Measurements from ENCODE around the gene DENND10. TPM values are rescaled to one million over a fixed set of nuclear protein-coding genes. Genes with fewer than 3 reads are reported as not detected.
"Not testable (repeated sequence)": the region's sequence is repeated elsewhere in the genome, so short reads cannot be mapped to it uniquely, and the experiment has no call there.

Gene DENND10
- total RNA-seq, 1 donor from 2014 or later = 112 TPM

- peak; percentile 31 for DNase-seq (ENCODE audit: low spot score)
- Histone ChIP-seq H3K27ac (no peak overlapping the region), H3K36me3 (no peaks in the 10 kb centered on the region), H2AFZ (replicated peaks) (no peak overlapping the region), H3F3A (ENCODE audit: low read depth) (no peaks in the 10 kb centered on the region), H3K27me3 (no peaks in the 10 kb centered on the region), H3K4me3 (no peak overlapping the region), H3K9ac (no peak overlapping the region), H3K79me2 (ENCODE audit: low read depth) (no peaks in the 10 kb centered on the region), H4K20me1 (ENCODE audit: low read depth) (no peaks in the 10 kb centered on the region), H3K9me3 (ENCODE audit: low read depth) (no peaks in the 10 kb centered on the region), H3K4me2 (no peak overlapping the region), H3K4me1 (no peaks in the 10 kb centered on the region)
- H3K9me3 Mint-ChIP-seq = no peaks in the 10 kb centered on the region
- no peak overlapping the region for H3K27ac Mint-ChIP-seq
- H3K27me3 Mint-ChIP-seq (ENCODE audit: insufficient read depth, low read depth) = peaks cover 2% of the 10 kb centered on the region
- no peak for TF ChIP-seq EZH2phosphoT487 (IDR thresholded peaks at IDR 0.05)
- TF ChIP-seq CTCF (IDR thresholded peaks at IDR 0.05) = peak; percentile 32
- no peak for TF ChIP-seq EZH2 (IDR thresholded peaks at IDR 0.05)
- peaks cover 7% of the 10 kb centered on the region for H3K36me3 Mint-ChIP-seq
- no peaks in the 10 kb centered on the region for H3K4me1 Mint-ChIP-seq
- H3K4me3 Mint-ChIP-seq = no peak overlapping the region
Measured at GRCh38 chr10:119149729-119150128, 45.8 kb downstream of the DENND10 start.

- H3F3A ChIP-seq (ENCODE audit: low read depth); H3K27me3 ChIP-seq; H3K27me3 Mint-ChIP-seq (ENCODE audit: insufficient read depth, low read depth); H3K27ac ChIP-seq; H3K36me3 Mint-ChIP-seq; H3K27ac Mint-ChIP-seq; H4K20me1 ChIP-seq (ENCODE audit: low read depth); H3K4me1 ChIP-seq; H3K4me1 Mint-ChIP-seq; H3K9ac ChIP-seq; H3K4me2 ChIP-seq; H3K36me3 ChIP-seq; H2AFZ ChIP-seq (replicated peaks); H3K79me2 ChIP-seq (ENCODE audit: low read depth); H3K9me3 Mint-ChIP-seq; H3K4me3 ChIP-seq; H3K9me3 ChIP-seq (ENCODE audit: low read depth); DNase-seq (ENCODE audit: low spot score); H3K4me3 Mint-ChIP-seq: not testable (repeated sequence)
Measured at GRCh38 chr10:119151601-119152000, 47.7 kb downstream of the DENND10 start.

DNA sequence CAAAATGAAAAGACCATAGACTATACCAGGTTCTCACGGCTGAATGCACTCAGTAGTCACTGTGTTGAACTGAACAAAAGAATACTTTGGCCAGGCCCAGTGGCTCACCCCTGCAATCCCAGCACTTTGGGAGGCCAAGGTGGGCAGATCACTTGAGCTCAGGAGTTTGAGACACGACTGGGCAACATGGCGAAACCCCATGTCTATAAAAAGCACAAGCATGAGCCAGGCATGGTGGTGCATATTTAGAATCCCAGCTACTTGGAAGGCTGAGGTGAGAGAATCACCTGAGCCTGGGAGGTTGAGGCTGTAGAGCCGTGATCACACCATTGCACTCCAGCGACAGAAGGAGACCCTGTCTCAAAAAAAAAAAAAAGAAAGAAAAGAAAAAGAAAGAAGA, 49.1 kb downstream of the DENND10 start:
- Histone ChIP-seq H3K27ac (no peak overlapping the region), H3K79me2 (ENCODE audit: low read depth) (no peaks in the 10 kb centered on the region), H3K9ac (no peak overlapping the region), H2AFZ (replicated peaks) (no peak overlapping the region), H3K36me3 (no peaks in the 10 kb centered on the region), H3K4me3 (no peak overlapping the region), H4K20me1 (ENCODE audit: low read depth) (no peaks in the 10 kb centered on the region), H3K4me2 (no peak overlapping the region), H3K9me3 (ENCODE audit: low read depth) (no peaks in the 10 kb centered on the region), H3K4me1 (no peaks in the 10 kb centered on the region), H3F3A (ENCODE audit: low read depth) (no peaks in the 10 kb centered on the region), H3K27me3 (no peaks in the 10 kb centered on the region)
- H3K27me3 Mint-ChIP-seq (ENCODE audit: insufficient read depth, low read depth) = peaks cover 2% of the 10 kb centered on the region
- no peak overlapping the region for H3K27ac Mint-ChIP-seq
- no peak for TF ChIP-seq EZH2phosphoT487 (IDR thresholded peaks at IDR 0.05)
- TF ChIP-seq CTCF (IDR thresholded peaks at IDR 0.05) = no peak
- TF ChIP-seq EZH2 (IDR thresholded peaks at IDR 0.05) = no peak
- H3K36me3 Mint-ChIP-seq = peaks cover 15% of the 10 kb centered on the region
- DNase-seq (ENCODE audit: low spot score) = no peak
- H3K4me1 Mint-ChIP-seq = no peaks in the 10 kb centered on the region
- H3K4me3 Mint-ChIP-seq = no peak overlapping the region
- no peaks in the 10 kb centered on the region for H3K9me3 Mint-ChIP-seq

DNA sequence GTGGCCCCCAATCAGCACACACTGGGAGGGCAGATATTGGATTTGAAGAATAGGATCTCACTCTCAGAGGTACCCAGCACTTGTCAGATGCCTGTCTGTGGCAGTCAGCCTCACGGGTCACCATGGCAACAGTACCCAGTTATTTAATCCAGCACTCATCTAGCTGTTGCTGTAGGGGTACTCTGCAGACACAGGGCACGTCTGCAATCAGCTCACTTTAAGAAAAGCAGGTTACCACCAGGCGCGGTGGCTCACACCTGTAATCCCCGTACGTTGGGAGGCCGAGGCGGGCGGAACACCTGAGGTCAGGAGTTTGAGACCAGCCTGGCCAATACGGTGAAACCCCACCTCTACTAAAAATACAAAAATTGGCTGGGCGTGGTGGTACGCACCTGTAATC, 49.7 kb downstream of the DENND10 start:
- no peak for TF ChIP-seq EZH2 (IDR thresholded peaks at IDR 0.05)
- TF ChIP-seq EZH2phosphoT487 (IDR thresholded peaks at IDR 0.05) = no peak
- no peak for TF ChIP-seq CTCF (IDR thresholded peaks at IDR 0.05)
- no peak for DNase-seq (ENCODE audit: low spot score)
- Histone ChIP-seq H3K36me3 (no peaks in the 10 kb centered on the region), H3K79me2 (ENCODE audit: low read depth) (no peaks in the 10 kb centered on the region), H3K9ac (no peak overlapping the region), H4K20me1 (ENCODE audit: low read depth) (no peaks in the 10 kb centered on the region), H3K4me1 (no peaks in the 10 kb centered on the region), H3K27ac (no peak overlapping the region), H3K27me3 (no peaks in the 10 kb centered on the region), H2AFZ (replicated peaks) (no peak overlapping the region), H3K4me3 (no peak overlapping the region), H3K9me3 (ENCODE audit: low read depth) (no peaks in the 10 kb centered on the region), H3K4me2 (no peak overlapping the region), H3F3A (ENCODE audit: low read depth) (no peaks in the 10 kb centered on the region)
- Mint-ChIP-seq H3K9me3 (no peaks in the 10 kb centered on the region), H3K4me1 (no peaks in the 10 kb centered on the region), H3K27me3 (ENCODE audit: insufficient read depth, low read depth) (peaks cover 2% of the 10 kb centered on the region), H3K27ac (no peak overlapping the region), H3K36me3 (peaks cover 15% of the 10 kb centered on the region), H3K4me3 (no peak overlapping the region)
